NCI-H524 treated with DMSO at 0.1 percent for 48 hours (cell line): ENCODE data around the gene AKAP13.
"Not testable (repeated sequence)": the region's sequence is repeated elsewhere in the genome, so short reads cannot be mapped to it uniquely, and the experiment has no call there.

Source experiments
- DNase-seq: peaks from one replicate; lab custom pipeline; 2025; lab: John Stamatoyannopoulos, UW

Gene AKAP13

DNA sequence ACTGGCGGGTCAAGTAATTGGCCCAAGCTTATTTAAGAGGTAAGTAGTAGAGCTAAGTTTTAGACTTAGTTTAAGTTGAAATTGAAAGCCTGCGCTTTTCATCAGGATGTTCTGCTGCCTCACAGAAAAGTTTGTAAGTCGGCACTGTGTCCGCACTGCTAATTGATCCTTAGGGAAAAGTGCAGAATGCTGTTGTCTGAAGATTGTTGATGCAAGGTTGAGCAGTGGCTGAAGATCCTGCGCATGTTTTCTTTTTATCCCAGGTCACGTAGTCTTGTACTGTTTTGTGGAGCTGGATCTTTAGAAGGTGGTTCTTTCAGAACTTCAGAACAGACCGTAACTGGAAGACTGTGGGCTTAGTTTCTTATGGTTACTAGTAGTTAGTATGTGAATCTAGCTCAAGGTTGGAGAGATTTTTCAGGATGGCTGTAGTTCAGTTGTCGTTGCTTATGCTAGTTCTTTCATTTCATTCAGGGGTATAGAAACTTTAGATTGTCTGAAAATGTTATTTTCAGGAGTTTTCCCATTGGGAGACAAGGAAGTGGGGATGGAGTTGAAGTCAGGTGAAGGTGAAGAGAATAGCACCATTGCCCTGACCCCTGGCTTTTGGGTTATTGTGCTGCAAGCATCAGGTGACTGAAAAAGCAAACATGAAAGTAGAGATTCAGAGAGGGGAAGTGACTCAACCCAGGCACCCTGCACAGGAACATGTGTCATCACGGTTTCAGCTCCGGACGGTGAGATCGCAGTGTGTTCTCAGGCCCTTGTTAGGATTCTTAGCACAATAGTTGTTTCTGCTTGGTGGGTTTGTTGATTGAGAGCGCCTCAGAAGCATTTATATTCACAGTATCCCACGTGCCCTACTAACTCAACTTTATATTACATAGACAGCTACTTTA, 32.8 kb downstream of the AKAP13 start:
- no peak for DNase-seq

DNA sequence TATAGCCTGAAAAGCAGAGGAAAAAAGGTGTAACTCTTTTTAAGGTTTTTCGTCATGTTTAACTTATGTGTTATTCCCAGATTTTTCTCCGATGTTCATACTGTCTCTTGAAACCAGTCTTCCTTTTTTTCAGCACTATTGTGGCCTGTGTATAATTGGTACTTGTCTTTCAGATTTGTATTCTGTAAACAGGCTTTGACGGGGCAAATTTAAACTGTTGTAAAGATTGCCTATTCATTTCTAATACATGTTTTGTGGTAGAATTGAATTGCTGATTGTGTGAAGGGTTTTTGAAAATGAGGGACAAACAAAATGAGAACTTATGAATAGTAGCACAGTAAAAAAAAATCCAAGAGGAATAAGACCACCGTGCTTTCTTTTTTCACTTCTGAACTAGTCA, 33.6 kb downstream of the AKAP13 start:
- no peak for DNase-seq

DNA sequence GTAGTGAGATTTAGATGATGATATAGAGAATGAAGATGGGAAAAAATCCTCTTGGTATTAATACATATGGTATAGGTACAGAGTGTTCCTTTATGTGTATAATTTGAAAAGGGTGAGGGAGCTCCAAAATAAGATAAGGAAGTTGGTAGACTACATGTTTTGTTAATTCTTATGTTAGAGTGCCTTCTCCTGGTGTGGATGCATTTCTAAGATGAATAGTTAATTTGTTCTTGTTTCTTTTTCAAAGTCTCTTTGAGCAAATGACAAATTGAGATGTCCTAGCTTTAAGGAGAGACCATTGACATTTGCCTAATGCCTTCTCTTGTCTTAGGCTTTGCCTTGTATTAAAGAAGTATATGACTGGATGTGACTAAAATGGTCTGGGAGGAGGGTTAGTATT, 34.1 kb downstream of the AKAP13 start:
- DNase-seq: no peak

DNA sequence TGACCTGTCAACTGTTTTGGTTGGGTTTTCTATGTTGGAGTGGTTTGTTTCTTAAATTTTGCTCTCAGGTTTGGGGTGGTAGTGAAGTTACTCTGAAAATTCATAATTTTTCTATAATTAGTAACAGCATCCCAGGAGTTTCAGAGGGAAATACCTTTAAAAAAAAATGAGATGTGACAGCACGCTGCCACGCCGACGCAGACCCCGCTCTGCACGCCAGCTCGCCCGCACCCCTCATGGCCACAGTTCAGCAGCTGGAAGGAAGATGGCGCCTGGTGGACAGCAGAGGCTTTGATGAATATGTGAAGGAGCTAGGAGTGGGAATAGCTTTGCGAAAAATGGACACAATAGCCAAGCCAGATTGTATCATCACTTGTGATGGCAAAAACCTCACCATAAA, 34.6 kb downstream of the AKAP13 start:
- no peak for DNase-seq

DNA sequence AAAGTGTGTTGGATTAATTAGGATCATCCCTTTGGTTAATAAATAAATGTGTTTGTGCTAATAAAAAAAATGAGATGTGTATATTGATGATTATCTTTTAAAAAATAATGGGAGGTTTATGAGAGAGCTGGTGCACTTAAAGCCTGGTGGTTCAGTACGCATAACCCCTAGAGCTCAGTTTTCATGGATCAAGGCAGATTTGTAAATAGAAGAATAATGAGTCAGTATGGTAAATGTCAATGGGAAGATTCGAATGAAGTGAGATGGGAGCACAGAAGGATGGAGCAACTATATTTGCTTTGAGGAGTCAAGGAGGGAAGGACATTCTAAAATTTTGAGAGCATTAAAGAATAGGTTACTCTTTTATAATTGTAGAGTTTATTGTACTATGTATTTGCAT, 35.4 kb downstream of the AKAP13 start:
- DNase-seq: no peak

DNA sequence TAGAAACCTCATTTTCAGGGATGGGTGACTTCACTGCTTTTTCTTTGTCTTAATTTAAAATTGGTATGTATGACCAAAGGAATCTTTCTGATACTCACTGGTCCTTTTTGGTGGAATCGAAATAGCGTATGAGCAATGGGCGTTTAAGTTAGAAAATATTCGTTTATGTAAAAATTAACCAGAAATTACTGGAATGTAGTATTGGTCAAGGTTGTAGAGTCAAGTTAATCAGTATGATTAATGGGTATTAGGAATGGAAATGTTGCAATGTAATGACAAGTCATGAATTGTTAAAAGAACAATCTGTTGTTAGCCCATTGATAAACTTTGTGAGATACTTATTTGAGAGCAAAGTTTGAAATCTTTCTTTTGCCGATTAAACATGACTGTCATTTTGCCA, 36.9 kb downstream of the AKAP13 start:
- no peak for DNase-seq

DNA sequence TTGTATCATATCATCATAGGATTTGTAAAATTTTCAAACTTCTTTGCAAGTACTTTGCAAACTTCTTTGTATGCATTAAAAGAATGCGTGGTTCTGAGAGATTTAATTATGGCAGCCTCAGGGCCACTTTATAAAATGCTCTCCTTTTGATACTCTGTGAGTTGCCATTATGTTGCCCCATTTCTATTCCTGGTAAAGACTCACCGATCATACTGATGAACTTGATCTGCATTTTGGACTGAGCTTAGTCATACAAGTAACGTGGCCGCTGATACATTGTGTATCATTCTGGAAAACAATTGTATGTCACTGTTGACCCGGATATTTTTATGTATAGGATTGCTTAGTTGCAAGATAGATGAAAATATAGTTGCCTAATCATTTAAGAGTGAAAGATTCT, 38.8 kb downstream of the AKAP13 start:
- no peak for DNase-seq

DNA sequence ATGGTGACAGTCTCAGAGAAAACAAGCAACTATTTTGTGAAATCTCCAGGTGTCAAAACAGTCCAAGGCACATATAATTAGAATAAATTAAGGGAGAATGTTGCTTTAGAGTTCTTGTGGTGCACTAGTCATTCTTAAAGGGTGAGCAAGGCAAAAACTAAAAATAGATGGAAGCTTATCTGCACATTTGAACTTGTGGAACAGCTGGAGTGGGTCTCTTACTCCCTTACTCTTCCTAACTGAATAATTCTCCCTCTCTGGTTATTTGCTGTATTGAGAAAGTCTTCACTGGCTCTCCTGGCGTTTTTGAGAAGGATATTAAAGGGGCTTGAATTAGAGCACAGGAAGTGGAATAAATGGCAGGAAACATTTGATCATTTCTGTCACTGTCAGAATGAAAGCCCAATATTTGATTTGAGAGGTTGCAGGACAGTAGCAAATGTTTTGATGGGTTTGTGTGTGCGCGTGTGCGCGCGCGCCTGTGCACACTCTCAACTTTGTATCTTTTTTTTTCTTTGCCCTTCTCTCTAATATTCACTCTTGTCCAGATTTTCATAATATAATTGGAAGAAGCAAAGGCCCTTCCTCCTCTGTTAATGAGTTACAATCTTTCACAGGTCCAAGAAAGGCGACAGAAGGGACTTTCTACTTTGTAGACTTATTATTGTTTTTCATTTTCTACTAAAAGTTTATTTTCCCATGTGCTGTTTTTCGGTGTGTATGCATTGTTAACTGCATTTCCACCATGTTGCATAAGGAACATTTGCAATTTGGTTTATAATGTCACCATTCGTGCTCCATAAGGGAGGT, 40.9 kb downstream of the AKAP13 start:
- no peak for DNase-seq

DNA sequence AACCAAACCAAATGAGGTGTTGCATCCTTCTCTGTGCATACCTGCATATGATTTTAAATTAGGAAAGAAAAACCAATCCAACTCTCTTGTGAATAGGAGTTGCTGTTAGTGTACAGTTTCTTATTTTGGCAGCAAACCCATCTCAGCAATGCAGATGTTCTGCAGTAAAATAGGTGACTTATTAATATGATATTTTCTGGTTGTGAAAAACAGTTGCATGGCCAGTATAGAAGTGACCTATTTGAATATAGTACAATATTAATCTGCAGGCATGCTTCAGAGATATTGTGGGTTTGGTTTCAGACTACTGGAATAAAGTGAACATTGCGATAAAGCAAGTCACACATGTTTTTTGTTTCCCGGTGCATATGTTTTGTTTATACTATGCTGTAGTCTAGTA, 42.2 kb downstream of the AKAP13 start:
- no peak for DNase-seq

DNA sequence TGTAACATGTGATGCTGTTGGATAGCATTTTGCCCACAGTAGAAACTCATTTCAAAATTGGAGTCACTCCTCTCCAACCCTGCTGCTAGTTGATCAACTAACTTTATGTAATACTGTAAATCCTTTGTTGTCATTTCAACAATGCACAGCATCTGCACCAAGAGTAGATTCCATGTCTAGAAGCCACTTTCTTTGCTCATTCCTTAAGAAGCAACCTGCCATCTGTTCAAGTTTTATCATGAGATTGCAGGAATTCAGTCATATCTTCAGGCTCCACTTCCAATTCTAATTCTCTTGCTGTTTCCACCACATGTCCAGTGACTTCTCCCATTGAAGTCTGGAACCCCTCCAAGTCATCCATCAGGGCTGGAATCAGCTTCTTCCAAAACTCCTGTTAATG, 42.9 kb downstream of the AKAP13 start:
- DNase-seq: peak; percentile 53

DNA sequence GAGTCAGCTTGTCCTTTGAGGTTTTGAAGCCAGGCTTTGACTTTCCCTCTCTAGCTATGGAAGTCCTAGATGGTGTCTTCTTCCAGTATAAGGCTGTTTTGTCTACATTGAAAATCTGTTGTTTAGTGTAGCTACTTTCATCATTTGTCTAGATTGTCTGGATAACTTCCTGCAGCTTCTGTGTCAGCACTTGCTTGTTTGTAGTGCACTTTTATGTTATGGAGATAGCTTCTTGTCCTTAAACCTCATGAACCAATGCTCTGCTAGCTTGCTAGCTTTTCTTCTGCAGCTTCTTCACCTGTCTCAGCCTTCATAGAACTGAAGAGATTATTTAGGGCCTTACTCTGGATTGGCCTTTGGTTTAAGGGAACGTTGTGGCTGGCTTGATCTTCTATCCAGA, 43.8 kb downstream of the AKAP13 start:
- DNase-seq: no peak

DNA sequence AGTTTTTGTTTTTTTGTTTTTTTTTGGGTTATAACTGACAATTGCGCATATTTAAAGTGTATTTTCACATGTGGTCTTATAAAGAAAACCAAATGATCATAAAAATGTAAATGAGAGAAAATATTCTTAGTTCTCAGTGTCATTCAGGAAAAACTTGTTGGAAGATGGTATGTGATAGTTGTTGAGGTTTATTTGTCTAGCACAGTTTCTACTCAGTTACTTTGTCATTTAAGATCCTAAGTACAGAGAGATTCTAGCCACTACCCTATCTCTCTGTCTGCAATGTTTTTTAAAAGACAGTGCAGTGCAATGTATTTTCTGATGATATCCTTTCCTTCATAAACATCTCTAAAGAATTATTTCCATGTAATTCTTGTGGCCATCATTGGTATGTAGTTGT, 46.1 kb downstream of the AKAP13 start:
- DNase-seq: no peak

DNA sequence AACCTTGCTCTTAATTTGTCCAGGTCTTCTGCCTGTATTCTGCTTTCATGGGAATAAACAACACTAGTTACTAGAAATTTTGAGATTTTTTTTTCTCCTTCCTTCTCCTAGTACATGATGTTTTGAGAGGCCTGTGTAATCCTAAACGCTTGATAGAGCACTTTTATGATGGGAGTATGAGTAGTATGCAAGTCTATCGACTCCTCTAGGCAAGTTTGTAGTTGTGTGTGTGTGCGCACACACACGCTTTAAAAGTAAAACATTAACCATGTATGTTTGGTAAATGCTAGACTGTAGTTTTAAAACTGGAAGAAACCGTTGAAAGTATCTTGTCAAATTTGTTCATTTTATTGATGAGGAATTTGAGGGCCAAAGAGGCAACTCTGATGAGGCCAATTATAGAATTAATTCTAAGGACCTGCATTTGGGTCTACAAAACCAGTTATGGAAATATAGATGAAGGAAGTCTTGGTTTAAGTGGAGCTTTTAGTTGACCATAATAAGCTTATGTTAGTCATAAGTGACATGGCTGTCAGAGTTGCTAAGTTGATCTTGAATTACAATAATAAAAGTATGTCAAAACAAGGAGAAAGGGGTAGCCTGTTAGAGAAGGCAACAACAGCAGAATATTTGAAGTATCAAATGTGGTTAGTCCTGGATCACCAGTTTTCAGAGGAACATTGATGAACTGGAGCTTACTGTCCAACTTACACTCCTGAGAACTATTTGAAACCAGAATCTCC, 47.1 kb downstream of the AKAP13 start:
- no peak for DNase-seq

DNA sequence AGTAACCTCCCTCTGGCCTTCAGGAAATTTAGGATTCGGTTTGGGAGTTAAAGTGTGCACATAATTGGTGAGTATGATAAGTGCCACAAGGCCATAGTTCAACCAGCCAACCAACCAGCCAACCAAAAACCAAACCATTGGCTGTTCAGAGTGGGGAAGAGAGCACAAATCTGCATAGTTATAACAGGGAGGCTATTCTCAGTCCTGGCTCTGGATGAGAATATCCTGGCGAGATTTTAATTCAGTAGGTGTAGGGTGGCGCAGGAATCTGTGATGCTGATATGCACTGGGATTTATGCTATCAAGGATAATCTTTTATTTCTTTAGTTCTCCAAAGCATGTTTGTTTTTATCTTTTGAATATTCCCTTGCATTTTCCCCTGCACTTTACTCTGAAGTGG, 49.1 kb downstream of the AKAP13 start:
- no peak for DNase-seq

DNA sequence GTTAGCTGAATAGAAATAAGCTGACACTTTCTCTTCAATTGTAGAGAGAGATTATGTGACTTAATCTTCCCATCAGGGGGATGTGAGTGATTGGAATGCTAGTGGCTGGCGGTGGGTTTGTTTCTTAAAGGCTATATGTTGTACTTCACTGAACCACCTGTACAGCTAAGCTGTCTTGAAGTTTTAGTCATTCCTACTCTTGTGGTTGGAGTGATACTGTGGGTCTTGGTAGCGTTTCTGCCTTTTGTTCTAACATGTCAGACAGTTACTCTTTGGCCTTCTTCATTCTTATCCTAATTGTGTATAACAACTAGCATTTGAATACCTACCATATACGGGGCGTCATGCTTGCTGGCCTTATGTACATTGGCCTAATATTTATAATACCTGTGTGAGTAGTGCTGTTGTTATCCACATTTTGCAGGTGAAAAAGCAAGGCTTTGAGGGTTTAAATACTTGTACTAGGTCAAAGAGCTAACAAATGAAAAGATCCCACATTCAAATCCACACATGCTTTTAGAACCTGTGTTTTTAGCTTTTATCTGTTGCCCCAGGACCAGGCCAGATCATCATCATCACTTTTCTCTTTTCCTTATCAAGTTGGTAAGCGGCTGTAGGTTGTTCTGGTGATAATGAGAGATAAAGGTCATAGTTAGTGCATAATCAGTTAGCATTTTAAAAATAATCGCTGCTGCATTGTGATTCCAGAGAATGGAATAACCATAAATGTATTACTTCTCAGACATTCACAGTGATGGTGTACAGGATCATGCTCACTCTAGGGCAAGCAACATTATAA, 50.2 kb downstream of the AKAP13 start:
- no peak for DNase-seq

DNA sequence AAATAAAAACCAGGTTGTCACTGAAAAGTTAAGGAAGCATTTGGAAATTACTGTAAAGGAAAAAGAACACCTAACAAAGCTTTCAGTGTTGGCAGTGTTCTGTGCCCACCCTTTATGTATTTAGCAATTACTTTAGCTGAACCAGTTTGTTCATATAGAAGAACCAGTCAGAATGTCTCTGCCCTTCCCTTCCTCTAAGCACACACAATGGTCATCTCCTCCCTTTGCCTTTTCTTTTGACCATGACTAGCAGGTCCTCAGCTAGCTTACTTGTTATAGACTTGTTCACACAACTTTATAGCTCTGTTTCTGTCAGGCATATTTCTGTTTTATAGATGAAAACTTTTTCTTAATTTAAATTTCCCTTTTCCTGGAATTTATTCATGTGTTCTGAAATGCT, 59.6 kb downstream of the AKAP13 start:
- DNase-seq: no peak

DNA sequence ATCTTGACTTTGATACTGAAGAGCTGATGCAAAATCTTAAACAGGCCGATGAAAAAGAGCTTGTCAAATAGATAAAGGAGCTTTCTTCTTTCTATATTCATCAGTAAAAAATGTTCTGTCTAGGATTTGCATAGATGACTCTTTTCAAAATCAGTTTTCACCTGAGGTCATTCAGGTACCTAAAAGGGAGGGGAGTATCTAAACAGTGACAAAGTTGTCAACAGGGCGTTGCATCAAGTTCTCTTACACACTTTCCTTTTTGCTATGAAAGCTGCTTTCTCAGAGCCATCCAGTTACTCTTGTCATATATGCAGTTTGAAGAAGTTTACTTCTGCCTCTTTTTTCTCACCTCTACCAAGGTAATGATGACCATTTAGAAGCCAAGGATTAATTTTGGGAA, 60.0 kb downstream of the AKAP13 start:
- DNase-seq: no peak

DNA sequence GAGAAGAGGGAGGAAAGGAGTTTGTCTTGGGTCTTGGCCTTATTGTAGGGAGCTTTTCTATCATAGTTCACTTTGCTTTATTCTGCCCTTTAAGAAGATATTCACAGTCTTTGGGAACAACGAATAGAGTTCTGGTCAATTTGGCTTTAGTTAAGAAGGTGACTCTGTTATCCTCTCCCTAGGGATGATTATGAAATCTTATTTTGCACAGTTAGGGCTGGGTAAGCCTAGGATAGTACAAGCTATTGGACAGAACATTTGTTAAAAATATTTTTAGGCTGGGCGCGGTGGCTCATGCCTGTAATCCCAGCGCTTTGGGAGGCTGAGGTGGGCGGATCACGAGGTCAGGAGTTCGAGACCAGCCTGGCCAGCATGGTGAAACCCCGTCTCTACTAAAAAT, 61.5 kb downstream of the AKAP13 start:
- not testable (repeated sequence) for DNase-seq

DNA sequence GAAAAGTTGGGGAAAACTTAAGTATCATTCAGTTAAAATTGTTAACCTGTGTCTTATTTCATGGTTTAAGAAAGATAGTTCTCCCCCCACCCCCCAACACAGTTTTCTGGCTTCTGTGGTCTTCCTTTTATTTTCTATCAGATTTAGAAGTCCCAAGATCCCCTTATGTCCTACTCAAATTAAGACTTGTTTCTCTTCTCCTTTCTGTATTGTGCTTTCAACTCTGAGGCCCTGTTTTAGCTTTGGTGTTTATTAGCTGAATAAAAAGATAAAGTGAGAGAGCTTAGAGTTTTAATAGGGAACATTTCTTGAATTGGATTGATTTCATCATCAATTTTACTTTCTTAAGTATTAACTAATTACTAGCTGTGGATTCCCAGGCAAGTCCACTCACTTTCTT, 62.6 kb downstream of the AKAP13 start:
- no peak for DNase-seq

DNA sequence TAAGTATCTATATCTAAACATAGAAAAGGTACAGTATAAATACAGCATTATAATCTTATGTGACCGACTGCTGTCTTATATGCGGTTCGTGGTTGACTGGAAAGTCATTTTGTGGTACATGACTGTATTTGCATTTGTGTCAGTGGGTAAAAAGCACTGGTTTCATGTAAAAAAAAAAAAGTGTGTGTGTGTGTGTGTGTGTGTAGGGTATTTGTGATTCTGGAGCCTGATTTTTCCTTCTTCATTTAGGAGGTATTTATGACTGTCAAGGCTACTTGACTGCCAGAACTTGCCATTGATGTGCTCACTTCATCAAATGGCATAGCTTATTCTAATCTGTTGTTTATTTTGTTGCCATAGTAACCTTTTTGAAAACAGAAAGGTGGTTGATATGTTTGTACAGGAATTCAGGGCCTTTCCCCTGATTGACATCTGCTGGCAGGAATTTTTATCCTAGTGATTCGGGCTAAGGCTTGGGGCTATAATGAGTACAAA, 63.2 kb downstream of the AKAP13 start:
- DNase-seq: no peak

DNA sequence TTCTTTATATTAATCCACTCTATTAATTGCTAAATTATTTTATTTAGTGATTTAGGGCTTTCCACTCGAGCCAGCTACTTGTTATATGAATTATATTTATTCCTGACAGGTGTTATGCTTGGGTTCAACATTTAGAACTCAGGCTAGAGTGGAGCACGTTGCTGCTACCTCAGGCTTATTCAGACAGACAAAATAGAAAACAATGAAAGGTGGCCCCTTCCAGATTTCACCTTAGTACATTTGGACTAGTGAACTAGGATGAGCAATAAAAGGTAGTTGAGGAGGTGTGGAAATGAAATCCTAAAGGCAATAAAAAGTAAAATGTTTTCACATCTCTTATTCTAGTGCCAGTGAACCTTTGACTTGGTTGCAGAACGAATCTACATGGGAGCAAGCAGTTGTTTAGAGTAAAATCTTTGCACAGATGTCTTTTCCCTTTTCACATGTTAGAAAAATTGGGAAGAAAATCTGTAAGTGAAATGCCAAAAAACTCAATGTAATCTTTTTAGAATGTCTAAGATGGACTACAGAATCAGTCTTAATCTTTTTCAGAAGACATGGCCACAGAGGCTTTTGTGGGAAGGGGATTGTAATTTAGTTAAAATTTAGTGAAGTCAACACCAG, 63.8 kb downstream of the AKAP13 start:
- DNase-seq: no peak
